ENCODE measurements around the gene NEIL1.
"Not testable (repeated sequence)": the region's sequence is repeated elsewhere in the genome, so short reads cannot be mapped to it uniquely, and the experiment has no call there.

Gene NEIL1, protein sequence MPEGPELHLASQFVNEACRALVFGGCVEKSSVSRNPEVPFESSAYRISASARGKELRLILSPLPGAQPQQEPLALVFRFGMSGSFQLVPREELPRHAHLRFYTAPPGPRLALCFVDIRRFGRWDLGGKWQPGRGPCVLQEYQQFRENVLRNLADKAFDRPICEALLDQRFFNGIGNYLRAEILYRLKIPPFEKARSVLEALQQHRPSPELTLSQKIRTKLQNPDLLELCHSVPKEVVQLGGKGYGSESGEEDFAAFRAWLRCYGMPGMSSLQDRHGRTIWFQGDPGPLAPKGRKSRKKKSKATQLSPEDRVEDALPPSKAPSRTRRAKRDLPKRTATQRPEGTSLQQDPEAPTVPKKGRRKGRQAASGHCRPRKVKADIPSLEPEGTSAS

DNA sequence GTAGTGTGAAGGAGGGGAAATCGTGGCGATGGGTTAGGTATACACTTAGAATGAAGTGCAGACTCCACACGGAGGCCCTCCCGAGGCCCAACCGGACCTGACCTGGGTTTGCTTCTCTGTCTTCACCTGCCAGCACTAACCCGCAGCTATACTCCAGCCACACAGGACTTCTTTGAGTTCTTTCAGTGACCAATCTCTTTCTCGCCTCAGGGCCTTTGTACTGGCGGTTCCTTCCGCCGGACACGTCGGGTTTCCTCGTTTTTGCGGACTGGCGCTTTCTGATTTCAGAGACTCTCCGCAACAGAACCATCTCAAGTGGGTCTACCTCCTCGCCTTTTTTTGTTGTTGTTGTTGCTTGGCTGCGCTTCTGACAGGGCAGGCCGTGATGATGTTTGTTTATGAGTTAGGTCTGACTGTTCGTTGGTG, at the start of gene NEIL1:
TSS of gene NEIL1 (plus strand) at position 244 of the 426 bp plus-strand sequence. CDS start 1,867 bp downstream, outside the sequence.
- no peak for DNase-seq (ENCODE audit: low read depth in 2 of 2)

DNA sequence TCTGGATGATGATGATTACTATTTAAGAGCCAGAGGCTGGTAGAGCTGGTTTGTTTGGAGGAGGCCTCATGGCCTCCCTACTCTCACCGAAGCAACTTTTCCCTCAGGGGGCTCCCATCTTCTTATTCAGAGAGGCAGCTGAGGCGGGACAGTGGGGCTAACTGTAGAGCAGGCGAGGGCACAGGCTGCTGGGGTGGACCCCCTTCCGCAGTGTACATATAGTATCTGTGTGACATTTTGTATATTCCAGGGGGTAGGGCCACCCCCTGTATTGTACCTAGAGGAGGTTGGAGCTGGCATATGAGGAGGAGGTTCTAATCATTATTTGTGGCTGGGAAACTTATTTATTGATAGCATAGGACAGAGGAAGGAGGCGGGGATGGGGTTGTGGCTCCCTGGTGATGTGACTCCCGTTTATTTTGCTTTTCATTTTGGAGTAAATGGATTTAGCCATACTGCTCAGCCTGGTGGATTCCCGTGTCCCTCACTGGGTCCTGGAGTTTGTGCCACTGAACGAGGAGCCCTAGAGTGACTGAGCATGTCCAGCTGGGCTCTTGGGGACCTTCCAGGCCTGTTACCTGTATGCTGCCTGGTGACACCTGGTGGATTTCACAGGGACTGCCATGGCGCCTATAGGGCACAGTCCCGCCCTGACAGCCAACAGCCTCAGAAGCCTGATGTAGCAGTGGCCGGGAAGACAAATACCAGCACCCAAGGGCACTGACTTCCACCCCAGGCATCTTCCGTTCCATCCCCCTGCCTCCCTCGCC, 48.1 kb upstream of the NEIL1 start:
- not testable (repeated sequence) for DNase-seq (ENCODE audit: low read depth in 2 of 2)

DNA sequence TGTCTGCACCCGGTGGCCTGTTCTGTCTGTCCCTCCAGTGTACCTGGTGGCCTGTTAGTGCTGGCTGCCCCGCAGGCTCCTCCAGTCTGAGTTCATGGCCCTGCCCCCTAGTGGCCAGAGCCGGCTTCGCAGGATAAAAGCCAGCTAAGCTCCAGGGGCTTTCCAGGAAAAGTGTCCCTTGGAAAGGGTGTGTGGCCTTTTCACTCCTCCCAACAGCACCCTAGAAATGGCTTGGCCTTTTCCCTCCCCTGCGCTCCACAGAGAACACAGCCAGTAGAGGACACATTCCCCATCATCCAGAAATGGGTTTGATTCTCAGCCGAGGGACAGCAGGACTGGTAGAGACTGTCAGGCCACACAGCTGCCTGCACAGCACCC, 47.5 kb upstream of the NEIL1 start:
- peak; percentile 31 to 43 for DNase-seq (ENCODE audit: low read depth in 2 of 2)

DNA sequence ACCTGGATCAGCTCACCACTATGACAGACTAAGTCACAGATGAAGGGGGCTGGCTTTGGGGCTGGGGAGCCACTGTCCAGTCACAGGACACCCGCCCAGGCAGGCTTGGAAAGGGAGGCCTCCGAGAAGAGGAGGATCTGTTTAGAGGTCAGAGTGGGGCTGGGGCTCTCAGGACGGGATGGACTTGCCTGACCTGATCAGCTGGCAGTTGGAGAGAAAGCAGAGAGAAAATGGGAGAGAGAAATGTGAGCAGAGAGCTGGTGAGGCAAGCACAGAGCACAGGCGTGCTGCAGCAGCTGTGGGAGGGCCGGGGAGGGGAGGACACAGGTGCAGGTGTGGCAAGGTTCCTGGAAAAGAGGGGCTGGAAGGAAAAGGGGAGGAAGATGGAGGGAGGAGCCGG, 46.8 kb upstream of the NEIL1 start:
- not testable (repeated sequence) for DNase-seq (ENCODE audit: low read depth in 2 of 2)

DNA sequence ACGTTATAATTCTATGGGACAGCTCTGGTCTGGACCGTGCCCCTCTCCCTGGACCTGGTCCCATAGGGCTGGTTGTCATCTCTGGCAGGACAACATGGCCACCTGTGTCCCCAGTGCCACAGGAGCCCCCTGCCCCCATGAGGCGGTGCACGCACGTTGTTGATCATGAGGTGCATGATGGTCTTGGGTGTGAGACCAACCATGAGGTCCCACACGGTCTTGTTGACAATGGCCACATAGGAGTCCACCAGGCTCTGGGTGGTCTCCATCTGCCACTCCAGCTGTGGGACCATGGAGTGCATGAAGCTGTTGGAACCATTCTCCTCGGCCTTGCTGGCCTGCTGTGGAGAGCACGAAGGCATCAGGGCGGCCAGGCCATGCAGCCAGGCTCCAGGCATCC, 44.5 kb upstream of the NEIL1 start:
- DNase-seq (ENCODE audit: low read depth in 2 of 2) = no peak

DNA sequence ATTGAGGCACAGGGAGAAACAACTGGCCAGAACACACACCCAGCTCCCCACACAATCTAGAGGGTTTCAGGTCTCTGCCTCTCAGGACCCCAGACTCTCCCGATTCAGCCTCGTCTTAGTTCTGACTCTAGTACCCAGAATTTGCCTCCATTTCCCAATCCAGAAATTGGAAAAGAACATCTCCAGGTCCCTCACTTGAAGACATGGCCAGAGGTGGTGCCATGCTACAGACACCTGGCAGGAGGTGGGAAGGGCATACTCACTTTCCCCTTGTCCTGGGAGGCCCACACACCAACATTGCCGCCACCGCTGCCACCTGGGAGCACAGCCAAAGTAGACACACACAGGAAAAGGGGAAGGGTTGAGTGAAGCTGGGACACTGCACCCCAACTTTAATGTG, 44.1 kb upstream of the NEIL1 start:
- DNase-seq (ENCODE audit: low read depth in 2 of 2) = not testable (repeated sequence)

DNA sequence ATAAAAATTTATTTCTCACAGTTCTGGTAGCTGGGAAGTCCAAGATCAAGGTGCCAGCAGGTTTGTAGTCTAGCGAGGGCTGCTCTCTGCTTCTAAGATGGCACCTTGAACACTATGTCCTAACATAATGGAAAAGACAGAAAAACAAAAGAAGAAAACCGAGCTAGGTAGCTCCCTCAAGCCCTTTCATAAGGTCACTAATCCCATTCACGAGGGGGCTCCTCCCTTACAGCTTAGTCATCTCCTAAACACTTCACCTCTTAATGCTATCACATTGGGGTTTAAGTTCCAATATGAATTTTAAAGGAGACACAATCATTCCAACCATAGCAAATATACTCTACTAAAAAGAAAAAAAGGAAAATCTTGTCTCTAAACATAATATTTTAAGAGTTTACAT, 40.7 kb upstream of the NEIL1 start:
- no peak for DNase-seq (ENCODE audit: low read depth in 2 of 2)

DNA sequence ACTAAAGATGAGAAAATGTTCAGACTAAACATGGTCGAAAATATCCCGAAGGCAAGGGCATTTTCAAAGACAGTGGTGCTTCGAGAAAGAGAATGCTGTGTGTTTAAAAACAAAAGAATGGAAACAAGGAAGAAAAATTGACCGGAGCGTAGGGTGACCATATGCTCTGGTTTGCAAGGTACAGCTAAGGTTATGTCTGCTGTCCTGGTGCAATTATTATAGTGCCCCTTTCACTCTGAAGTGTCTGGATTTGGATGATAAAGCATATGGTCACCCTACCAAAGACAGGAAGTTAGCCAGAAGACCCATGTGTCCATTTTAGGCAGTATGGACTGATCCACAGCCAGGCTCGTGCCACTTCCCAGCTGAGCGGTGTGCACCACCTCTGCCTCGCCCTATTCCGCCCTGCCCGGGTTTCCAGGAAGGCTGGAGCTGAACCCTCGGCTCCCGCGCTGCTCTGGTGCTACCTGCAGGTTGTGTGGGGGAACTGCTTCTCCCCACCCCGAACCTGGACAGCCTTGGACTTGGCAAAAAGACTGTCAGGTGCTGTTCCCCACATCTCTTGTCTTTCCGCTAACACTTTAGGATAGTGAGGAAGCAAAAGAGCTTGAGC, 39.0 kb upstream of the NEIL1 start:
- DNase-seq (ENCODE audit: low read depth in 2 of 2) = no peak

DNA sequence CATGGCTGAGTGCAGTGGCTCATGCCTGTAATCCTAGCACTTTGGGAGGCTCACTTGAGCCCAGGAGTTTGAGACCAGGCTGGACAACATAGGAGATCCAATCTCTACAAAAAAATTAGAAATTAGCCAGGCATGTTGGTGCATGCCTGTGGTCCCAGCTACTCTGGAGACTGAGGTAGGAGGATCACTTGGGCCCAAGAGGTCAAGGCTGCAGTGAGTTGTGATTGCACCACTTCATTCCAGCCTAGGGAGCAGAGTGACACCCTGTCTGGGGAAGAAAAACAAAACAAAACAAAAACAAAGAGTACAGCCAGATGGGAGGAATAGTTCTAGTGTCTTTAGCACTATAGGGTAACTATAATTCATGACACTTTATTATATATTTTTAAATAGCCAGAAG, 37.1 kb upstream of the NEIL1 start:
- DNase-seq (ENCODE audit: low read depth in 2 of 2) = no peak

DNA sequence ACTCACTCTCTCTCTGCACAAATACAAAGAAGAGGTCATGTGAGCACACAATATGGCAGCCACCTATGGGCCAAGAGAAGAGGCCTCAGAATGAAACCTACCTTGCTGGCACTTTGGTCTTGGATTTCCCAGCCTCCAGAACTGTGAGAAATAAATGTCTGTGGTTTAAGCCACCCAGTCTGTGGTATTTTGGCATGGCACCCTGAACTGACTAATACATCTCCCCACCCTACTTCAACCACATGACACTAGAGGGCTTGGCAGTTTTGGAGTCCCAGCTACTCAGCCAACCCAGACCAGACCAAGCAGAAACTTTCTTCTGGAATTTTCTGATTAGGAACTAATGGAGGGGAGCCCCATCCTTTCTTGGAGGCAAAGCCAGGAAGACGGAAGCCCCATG, 34.3 kb upstream of the NEIL1 start:
- not testable (repeated sequence) for DNase-seq (ENCODE audit: low read depth in 2 of 2)

DNA sequence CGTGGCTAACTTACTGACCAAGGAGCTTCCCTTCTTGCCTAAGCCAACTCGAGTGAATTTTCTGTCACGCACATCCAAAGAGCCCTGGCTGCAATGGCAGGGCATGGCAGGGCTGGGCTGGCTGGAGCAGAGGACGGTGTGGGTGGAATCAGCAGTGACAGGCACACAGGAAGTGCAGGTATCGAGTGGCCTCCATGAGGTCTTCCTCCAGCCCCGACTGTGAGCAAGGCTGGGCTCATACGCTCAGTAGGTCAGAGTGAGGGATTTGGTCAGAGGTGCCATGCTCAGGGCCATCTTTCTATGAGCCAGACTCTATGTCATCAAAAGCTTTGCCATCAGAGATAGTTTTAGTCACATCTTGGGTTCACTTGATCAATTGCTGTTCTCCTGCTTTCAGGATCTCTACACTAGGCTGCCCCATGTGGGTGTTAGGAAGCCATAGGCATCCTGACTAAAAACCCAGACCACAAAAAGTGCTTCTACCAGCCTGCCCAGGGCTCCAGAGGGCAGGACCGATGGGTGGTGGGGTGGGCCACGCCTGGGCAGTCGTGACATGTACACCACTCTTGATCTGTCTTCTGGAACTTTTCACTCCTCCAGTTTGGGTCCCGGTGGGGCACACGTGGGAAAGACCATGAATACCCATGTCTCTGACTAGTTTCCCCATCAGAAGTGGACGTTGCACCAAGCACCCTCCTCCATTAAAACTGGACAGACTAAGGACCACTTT, 33.6 kb upstream of the NEIL1 start:
- DNase-seq (ENCODE audit: low read depth in 2 of 2) = no peak

DNA sequence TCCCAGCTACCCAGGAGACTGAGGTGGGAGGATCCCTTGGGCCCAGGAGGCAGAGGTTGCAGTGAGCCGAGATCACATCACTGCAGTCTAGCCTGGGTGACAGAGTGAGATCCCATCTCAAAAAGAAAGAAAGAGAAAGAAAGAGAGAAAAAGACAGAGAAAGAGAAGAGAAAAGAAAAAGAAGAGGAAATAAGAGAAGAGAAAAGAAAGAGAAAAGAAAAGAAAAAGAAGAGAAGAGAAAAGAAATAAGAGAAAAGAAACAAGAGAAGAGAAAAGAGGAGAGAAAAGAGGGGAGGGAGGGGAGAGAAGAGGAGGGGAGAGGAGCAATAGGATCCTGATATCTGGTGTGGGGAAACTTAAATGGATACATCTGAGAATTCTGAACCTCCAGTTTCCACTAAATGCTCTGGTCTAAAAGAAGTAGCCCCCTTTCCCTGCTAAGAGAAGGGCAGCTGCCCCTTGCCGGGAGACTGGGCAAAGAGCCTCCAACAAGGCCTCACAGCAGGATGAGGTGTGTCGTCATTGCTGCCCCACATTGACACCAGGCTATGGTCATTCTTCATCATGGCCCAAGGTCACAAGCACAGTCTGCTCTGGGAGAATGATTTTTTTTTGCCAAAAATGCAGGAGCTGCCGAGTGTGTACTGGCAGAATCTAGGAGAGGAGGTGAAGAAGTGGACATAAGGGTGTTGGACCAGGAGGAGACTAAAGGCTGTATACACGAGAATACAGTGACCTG, 32.1 kb upstream of the NEIL1 start:
- DNase-seq (ENCODE audit: low read depth in 2 of 2) = no peak

DNA sequence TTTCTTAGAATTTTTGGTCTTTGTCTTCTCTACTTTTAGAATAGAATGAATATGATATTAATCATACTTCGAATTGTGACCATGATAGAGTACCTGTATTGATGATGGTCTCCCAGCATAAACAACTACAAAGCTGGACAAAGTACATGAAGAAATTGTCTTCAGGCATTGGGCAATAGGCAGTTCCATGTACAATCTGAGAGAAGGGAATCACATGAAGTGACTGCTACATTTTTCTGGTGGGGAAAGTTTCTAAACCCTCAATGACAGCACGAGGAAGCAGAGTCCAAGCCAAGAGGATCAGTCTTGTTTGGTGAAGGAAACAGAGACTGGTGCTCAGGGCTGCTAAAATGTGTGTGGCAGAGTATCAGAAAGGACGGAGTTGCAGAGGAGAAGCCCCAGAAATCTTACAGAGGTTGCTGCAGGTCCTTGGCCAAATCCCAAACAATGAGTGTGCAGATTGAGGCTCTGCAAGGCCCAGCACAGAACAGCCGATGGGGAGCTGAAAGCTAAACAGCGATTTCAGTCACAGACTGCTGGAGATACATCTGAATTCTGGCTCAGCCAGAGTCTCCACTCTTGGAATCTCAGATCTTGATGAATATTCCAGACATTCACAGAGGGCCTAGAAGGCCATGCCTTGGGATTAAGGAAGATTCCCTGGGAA, 27.5 kb upstream of the NEIL1 start:
- DNase-seq (ENCODE audit: low read depth in 2 of 2) = not testable (repeated sequence)

DNA sequence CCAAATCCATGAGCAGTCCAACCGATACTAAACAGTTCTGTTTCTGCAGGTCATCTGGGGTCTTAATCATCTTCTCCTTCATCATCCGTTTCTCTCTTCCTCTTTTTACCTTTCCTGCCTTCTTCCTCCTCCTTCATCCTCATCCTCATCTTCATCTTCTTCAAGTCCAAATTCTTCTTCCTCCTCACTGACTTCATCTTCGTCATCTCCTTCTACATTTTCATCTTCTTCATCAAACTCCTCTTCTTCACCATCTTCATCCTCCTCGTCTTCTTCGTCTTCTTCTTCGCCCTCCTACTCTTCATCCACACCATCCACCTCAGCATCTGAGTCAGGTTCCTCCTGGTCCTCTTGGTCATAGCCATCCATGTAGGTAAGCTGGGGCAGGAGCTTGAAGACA, 25.1 kb upstream of the NEIL1 start:
- no peak for DNase-seq (ENCODE audit: low read depth in 2 of 2)

DNA sequence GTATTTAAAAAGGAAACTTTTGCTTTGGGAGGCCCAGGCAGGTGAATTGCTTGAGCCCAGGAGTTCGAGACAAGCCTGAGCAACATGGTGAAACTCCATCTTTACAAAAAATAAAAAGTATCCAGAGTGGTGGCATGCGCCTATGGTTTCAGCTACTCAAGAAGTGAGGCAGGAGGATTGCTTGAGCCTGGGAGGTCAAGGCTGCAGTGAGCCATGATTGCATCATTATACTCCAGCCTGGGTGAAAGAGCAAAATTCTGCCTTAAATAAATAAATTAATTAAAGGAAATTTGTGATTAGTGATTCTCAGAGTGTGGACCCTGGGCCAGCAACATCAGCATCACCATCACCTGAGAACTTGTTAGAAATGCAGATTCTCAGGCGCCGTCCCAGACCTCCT, 20.9 kb upstream of the NEIL1 start:
- DNase-seq (ENCODE audit: low read depth in 2 of 2) = no peak

DNA sequence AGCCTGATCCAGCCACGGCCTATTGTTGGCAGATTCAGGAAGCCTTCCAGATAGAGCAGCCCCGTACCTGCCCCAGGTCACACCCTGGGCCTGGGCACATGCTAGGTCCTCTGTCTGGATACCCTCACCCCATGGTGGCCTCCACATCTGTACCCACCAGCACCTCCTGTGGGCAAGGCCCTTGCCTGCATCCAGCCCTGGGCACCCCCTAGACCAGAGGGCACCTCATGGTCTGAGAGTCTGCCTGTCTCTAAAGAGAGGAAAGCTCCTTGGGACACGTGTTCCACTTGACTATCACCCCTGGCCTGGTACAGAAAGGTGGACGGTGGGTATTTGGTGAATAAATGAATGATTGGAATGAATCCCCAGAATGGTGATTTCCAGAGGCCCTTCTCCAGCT, 19.8 kb upstream of the NEIL1 start:
- DNase-seq (ENCODE audit: low read depth in 2 of 2) = no peak

DNA sequence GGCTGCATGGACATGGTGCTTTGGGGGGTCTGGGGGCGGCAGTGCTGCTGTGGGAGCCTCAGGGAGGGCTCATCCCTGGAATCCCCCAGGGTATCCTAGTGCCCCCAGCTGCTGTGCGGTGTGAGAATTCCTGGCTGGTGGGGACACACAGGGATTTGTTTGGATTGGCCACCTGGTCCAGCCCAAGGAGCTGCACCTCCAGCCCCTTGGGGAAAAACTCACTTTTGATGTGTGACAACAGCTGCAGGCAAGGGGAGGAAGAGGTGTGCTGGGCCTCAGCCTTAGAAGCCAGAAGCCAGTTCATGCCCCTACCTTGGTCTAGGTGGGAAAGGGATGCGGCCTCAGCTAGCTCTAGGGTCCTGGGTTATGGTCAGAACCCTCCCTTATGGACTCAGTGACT, 19.3 kb upstream of the NEIL1 start:
- no peak for DNase-seq (ENCODE audit: low read depth in 2 of 2)

DNA sequence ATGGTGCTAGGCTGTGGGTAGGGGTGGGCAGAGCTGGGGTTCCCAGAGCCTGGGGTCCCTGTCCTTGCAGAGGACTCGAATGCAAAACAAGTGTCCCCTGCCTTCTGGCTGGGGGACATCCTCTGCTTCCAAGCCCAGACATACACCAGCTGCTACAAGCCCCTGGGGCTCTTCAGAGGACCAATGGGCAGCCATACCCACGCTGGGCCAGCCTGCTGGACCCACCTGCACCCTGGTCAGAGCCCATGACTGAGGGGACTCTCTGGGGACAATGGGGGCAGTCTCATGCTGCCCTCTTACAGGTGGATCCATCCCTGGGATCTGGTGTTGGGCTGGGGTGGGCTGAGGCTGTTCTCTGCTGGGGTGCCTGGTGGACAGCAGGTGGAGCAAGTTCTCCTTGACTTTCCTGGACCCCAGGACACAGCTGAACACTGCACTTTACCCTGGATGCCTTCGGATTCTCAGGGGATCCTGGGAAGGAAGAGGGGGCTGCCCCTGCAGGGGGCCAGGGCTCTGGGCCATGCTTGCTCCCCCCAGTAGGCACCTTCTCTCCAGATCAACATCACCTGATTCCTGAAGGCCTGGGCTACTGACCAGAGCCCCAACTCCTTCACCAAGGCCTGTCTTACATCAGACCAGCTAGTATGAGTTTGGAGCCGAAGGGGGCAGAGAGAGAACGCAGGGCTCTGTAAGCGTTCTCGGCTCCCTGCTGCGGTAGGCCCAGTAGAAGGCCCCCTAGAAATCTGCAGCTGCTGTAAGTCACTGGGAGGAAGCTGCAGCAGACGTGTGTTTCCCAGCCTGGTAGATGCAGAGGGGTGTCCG, 18.1 kb upstream of the NEIL1 start:
- DNase-seq (ENCODE audit: low read depth in 2 of 2) = no peak

DNA sequence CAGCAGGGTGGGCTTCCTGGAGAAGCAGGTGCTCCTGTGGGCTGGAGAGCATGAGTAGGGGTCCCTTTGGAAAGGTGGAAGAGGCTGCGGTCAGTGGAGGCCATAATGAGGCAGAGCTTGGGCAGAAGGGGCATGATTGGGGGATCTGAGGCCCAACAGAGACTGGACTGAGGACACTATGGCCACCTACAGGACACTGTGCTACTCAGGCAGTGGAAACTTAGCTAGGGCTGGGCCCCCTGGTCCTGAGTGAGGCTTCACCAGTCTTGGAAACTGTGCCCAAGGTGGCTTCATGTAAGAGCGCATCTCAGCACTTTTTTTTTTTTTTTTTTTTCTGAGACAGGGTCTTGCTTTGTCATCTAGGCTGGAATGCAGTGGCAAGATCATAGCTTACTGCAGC, 17.3 kb upstream of the NEIL1 start:
- no peak for DNase-seq (ENCODE audit: low read depth in 2 of 2)

DNA sequence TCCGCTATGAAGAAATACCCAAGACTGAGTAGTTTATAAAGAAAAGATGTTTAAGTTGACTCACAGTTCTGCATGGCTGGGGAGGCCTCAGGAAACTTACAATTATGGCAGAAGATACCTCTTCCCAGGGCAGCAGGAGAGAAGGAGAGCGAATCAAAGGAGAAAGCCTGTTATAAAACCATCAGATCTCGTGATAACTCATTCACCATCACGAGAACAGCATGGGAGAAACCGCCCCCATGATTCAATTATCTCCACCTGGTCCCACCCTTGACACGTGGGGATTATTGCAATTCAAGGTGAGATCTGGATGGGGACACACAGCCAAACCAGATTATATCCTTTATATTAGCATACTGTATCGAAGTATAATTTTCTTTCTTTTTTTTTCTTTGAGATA, 14.7 kb upstream of the NEIL1 start:
- not testable (repeated sequence) for DNase-seq (ENCODE audit: low read depth in 2 of 2)
